IPS-11a (cell line): Measurements from ENCODE around the gene GNAO1.
"Not testable (repeated sequence)": the region's sequence is repeated elsewhere in the genome, so short reads cannot be mapped to it uniquely, and the experiment has no call there.

Experiments
- H3K4me3 ChIP-seq: one replicate; pipeline ENCODE4 v1.5.1; 2013; ENCODE audit warnings: low read depth, low read length, control low read depth

Gene GNAO1

DNA sequence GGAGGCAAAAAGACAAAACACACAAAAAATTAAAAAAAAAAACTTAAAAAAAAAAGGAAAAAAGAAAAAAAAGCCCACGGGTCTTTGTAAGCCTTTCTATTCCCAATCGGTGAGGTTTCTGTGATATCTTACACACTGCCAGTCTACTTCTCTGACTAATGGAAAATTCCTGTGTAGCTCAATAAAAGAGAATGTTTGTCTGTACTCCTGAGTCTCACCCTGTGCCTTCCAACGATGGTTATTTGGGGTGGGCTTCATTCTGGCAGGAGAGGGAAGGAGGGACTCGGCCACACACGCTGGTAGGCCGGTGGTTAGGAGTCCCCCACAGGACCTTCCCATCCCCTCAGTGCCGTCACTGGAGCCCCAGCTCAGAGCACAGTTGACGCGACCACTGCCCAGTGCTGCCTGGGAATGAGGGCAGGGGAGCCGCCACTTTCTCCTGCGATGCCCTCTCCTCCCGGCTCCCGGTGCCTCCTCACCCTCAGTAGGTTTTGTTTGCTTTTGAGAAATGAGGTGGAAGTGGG, 166.0 kb downstream of the GNAO1 start:
- H3K4me3 ChIP-seq, result no peak overlapping the region

DNA sequence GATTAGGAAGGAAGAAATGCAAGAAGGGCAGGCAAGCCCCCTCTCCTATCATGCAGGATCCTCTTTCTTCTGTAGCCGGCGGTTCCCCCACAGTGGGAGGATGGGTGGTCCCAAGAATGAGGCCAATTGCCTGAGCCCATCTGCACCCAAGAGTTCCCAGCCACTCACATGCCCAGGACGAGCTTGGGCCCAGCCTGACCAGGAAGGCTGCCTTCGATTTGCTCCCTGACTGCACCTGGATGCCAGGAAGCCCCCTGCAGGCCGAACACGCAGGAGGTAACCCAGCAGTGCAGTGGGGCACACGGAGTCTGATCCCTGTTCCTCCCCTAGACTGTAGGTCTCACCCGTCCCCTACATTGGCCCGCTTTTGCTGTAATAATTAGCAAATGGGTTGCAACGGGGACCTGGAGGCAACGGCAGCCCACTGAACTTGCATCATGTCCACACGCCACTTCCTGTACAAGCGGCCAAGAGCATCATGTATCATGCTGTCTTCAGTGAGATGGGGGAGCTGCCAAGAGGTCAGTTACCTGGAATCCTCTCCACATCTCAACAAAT, 166.6 kb downstream of the GNAO1 start:
- H3K4me3 ChIP-seq, result no peak overlapping the region

DNA sequence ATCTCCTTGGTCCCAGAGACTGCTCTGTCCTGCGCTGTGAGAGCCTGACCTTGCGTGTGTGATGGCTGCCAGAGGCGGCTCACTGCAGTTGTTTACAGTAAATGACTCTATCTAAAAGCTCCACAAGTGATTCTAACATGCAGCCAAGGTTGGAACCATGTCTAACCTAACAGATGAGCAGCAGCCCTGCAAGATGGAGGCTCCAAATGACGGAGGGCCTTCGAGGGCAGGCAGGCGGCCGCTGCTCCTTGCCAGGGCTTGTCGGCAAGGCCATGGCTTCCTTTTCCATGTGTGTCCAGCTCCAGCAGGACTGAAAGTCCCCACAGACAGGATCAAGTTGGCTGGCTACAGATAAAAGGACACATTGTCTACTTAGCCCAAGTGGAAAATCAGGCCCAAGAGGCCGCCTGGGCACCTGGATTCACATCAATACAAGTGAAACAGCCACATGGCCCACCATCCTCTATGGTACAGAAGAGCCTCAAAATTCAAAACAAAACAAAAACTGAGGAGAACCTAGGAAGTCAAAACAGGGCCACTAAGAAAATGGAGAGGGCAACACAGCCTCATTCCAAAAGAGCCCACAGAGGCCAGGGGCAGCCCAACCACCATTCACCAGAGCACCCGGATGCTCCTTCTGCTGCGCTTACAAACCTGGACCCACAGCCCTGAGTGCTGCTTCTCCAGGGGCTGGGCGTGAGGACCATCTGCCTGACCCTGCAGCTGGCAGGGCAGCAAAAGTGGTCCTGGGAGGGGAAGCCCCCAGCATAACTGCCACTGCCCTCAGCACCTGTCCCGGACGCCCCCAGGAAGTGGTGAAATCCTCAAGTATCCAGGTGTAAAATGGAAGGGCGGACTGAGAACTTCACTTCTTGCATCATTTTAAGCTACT, 169.1 kb downstream of the GNAO1 start:
- H3K4me3 ChIP-seq, result no peak overlapping the region

GRCh38 chr16:56362057-56362655, 170.9 kb downstream of the GNAO1 start:
- no peak overlapping the region for H3K4me3 ChIP-seq

DNA sequence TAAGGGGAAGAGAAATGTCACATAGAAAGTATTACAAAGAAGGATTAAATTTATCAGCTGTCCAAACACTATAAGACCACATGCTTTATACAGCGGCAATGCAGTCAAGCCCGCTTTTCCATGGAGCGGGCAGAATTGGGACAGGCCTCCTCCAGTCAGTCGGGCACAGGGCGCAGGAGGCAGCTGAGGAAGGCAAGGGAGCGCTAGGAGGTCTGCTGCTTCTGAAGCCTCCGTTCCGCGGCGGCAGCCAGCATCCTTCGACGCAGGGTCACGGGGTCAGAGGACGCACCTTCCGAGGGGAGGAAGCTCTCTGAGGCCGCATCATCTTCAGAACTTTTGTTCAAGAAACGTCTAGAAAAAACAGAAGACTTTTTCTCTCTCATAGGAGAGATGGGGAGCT, 171.4 kb downstream of the GNAO1 start:
- H3K4me3 ChIP-seq, result no peak overlapping the region

DNA sequence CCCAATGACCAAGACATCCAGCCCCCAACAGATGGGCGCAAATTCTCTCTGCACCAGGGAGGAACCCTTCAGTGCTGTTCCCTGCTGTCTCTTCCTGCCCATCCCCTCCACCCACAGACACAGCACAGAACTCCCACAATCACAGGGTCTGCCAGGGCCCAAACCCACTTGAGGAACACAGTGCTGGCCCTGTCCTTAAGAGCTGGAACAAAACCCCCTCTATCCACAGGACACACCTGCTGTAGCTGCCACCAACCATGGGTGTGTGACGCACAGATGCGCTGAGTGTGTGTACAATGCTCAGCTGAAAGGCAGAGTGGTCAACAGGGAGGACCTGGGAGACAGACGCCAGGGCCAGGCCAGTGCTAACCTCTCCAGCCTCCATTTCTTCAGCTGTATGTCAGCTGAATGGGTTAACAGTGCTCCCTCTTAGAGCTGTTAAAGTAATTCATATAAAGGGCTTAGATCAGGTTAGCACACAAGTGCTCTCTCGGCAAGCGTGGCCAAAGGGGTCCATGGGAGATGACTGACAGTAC, 172.0 kb downstream of the GNAO1 start:
- no peak overlapping the region for H3K4me3 ChIP-seq

DNA sequence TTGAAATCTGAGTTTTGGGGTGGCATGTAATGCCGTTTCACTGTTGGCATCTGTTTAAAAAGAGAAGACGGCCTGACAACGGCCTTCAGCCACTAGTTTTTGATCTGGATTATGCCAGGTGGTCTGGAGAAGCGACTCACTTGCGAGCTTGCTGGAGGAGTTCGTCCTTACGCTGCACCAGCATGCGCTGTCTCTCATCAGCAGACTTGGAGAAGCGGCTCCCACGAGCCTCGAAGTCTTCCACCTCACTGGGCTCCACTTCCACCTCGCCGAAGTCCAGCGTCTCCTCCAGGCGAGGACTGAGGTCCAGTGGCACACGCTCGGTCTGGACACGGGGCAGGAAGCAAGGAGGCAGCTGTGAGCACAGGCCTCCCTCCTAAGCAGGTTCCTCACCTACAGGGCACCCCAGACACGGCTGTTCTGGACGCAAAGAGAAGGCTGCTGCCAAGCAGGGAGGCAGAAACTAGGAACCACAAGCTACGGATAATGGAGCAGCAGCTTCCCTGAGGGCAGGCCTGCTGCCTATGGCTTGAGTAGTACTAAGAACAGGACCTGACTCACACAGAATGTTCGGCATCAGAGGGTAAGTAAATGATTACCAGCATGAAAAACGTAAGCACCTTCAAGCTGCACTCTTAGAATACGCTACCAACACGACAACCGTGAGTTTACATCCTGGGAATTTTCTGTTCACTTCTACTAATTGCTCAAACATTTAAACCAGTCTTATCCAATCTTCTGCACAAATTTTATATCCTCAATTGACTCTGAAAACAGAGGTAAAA, 172.7 kb downstream of the GNAO1 start:
- H3K4me3 ChIP-seq, result no peak overlapping the region

- no peak overlapping the region for H3K4me3 ChIP-seq
Observed at GRCh38 chr16:56364865-56365264, 173.6 kb downstream of the GNAO1 start.

DNA sequence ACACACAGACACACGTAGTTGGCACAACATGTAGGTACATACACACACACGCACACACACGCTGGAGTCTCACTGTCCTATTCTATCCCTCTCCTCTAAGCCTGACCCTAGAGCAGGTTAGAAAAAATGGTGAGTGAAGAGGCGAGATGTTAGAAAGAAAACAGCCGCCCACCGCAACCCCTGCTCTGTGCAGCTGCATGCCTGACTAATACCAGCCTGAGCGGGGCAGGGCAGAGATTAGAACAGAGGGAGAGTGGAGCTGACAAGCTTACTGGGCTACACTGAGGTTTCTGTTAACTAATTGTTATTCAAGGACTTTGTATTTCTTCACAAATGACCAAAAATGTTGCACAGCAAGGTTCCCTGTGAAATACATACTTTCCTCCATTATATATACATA, 174.3 kb downstream of the GNAO1 start:
- H3K4me3 ChIP-seq, result no peak overlapping the region

- H3K4me3 ChIP-seq, result no peak overlapping the region
Observed at GRCh38 chr16:56366945-56367344, 175.7 kb downstream of the GNAO1 start.

DNA sequence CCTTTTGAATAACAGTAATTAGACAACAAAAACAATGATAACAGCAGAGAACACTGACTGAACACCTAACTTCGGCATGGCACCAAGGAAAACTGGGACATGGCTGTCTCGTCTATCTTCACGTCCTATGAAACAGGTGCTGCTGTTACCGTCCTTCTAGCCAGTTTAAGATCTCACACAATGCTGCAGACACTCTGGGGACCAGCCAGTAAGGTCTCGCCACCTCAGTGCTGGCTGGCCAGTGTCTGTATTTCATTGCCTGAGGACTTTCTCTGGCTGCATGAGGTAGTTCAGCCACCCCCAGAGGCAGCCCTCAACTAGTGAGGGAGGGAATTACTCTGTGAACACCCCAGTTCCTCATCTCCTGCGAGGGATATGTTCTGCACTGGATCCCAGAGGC, 176.5 kb downstream of the GNAO1 start:
- H3K4me3 ChIP-seq, result no peak overlapping the region

GRCh38 chr16:56368545-56368944, 177.3 kb downstream of the GNAO1 start:
- H3K4me3 ChIP-seq, result no peak overlapping the region

DNA sequence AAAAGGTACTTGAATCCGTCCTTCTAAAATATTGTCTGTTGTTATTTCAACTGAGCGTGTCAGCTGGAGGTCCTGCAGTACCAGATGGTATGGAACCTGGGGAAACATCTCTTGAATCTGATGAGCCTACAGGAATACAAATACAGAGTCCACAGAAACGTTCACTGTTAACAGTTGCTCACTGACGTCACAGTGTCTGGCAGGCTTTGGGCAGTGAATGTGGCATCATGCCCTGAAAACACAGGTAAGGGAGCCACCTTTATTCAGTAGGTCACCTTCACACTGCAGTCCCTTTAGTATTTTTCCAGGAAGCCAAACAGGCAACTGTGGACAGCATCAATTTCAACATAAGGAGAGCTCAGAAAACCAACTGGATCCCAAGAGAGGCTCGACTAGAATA, 177.9 kb downstream of the GNAO1 start:
- H3K4me3 ChIP-seq, result no peak overlapping the region

- H3K4me3 ChIP-seq, result no peak overlapping the region
Observed at GRCh38 chr16:56370185-56370874, 179.0 kb downstream of the GNAO1 start.

GRCh38 chr16:56370875-56371659, 179.8 kb downstream of the GNAO1 start:
- no peak overlapping the region for H3K4me3 ChIP-seq

- no peak overlapping the region for H3K4me3 ChIP-seq
Observed at GRCh38 chr16:56371660-56371937, 180.3 kb downstream of the GNAO1 start.

GRCh38 chr16:56372013-56372634, 180.8 kb downstream of the GNAO1 start:
- H3K4me3 ChIP-seq, result no peak overlapping the region

- H3K4me3 ChIP-seq, result no peak overlapping the region
Observed at GRCh38 chr16:56373003-56373402, 181.7 kb downstream of the GNAO1 start.

DNA sequence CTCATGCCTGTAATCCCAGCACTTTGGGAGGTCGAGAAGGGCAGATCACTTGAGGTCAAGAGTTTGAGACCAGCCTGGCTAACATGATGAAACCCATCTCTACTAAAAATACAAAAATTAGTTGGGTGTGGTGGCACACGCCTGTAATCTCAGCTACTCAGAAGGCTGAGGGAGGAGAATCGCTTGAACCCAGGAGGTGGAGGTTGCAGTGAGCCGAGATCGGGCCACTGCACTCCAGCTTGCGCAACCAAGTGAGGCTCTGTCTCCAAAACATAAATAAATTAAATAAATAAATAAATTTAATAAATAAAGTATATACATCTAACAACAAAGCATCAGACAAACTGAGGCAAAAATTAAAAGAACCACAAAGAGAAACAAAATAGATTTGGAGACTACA, 184.5 kb downstream of the GNAO1 start:
- H3K4me3 ChIP-seq, result not testable (repeated sequence)
